SU-DHL-6 (cell line): ENCODE data around the gene CNKSR1.

Source experiments
- CTCF ChIP-seq: fragments of 200-600 bp; sonication (generic); IDR thresholded peaks from one replicate; pipeline ENCODE4 v1.5.1; 2017; ENCODE audit warnings: antibody characterized with exemption, mild to moderate bottlenecking, low read length, moderate library complexity; ENCODE audit not compliant: insufficient read depth, poor library complexity, severe bottlenecking
- EZH2phosphoT487 ChIP-seq: fragments of 200-600 bp; sonication (generic), shearing (Covaris generic); conservative IDR thresholded peaks from 2 replicates; pipeline ENCODE4 v1.6.1; 2018; ENCODE audit warnings: mild to moderate bottlenecking, antibody characterized with exemption, low read length, moderate library complexity, mixed read lengths

- TF ChIP-seq CTCF (no peak), EZH2phosphoT487 (no peak)
Observed at GRCh38 chr1:26164861-26165842, 12.1 kb upstream of the CNKSR1 start.
